ENCODE data around the gene ADGRF5. TPM values are rescaled to one million over a fixed set of nuclear protein-coding genes. Genes with fewer than 3 reads are reported as not detected.
"Not testable (repeated sequence)": the region's sequence is repeated elsewhere in the genome, so short reads cannot be mapped to it uniquely, and the experiment has no call there.

The ADGRF5 gene
- total RNA-seq, 2 experiments from 2014 or later = not detected

DNA sequence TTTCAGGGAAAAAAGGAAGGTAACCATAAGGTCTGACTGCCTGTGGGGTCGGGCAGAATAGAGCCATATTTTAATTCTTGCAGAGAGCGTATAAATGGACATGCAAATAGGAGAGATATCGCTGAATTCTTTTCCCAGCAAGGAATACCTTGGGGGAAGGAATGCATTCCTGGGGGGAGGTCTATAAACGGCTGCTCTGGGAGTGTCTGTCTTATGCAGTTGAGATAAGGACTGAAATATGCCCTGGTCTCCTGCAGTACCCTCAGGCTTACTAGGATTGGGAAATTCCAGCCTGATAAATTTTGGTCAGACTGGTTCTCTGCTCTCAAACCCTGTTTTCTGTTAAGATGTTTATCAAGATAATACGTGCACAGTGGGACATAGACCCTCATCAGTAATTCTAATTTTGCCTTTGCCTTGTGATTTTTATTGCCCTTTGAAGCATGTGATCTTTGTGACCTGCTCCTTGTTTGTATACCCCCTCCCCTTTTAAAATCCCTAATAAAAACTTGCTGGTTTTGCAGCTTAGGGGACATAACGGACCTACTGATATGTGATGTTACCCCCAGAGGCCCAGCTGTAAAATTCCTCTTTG lies 79.4 kb downstream of the ADGRF5 start:
- not testable (repeated sequence) for DNase-seq, H3K27ac Mint-ChIP-seq, H3K36me3 Mint-ChIP-seq, H3K4me1 Mint-ChIP-seq, H3K4me3 Mint-ChIP-seq, H3K27me3 Mint-ChIP-seq
- peaks cover 15% of the 10 kb centered on the region for H3K9me3 Mint-ChIP-seq

DNA sequence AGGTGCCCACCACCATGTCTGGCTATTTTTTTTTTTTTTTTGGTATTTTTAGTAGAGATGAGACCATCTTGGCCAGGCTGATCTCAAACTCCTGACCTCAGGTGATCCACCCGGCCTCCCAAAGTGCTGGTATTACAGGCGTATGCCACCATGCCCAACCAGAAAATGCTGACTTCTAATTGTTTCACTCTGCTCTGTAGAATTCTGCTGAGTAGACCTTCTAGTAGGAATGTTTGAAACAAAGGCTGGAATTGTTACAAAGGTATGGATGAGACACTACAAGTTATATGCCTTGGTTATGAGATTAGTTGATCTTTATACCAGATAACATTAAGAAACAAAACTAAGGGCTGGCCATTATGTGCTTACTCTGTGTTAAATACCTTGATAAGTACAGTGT lies 83.7 kb downstream of the ADGRF5 start:
- H3K9me3 Mint-ChIP-seq = peaks cover 15% of the 10 kb centered on the region
- no peaks in the 10 kb centered on the region for H3K4me1 Mint-ChIP-seq
- no peaks in the 10 kb centered on the region for H3K27me3 Mint-ChIP-seq
- peaks cover 4% of the 10 kb centered on the region for H3K36me3 Mint-ChIP-seq
- H3K27ac Mint-ChIP-seq = no peak overlapping the region
- DNase-seq = no peak
- H3K4me3 Mint-ChIP-seq = no peak overlapping the region

DNA sequence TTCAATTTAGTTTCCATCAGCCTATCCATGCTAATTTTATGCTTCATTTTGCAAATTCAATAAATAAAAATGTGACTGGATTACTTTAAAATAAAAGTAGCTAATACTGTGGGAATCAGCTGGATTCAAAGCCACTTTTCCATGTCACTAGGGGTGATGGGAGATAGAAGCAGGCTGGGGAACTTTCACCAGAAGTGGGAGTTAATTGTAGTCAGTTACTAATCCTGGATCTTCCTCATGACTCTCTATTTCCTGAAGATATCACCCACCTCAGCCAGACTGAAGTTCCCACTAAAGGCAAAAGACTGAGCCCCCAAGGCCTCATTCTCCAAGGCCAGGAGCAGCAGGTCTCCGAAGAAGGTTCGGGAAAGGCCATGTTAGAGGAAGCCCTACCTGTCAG lies 86.7 kb downstream of the ADGRF5 start:
- not testable (repeated sequence) for H3K4me1 Mint-ChIP-seq

DNA sequence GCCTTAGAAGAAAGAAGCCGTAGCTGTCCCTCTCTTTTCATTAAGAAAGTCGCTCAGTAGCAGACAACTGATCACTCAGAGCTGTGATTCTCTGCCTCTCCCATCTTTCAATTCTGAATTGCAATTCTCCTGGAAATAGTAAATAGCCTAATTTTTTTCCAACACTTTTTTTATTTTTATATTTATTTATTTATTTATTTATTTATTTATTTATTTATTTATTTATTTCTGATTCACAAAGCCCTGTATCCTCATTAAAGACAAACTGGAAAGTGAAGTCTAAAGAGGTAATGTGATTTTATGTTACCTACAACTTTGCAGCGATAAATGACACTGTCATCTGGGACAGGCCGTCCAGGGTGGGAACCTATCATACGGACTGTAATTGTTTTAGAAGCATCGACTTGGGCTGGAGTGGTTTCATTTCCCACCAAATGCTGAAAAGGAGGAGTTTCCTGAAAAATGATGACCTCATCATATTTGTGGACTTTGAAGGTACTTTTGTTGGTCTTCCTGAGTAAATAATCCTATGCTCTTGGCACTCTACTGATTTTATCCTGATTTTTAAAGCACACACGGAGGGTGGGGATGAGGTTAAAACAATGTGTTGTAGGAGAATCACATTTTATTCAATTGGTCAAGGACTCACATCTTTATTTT lies 87.4 kb downstream of the ADGRF5 start:
- not testable (repeated sequence) for H3K36me3 Mint-ChIP-seq, H3K27me3 Mint-ChIP-seq, H3K27ac Mint-ChIP-seq, H3K4me1 Mint-ChIP-seq, H3K4me3 Mint-ChIP-seq, DNase-seq, H3K9me3 Mint-ChIP-seq

More for the DNA sequence above, 86.7 kb downstream of the ADGRF5 start:
- not testable (repeated sequence) for H3K27ac Mint-ChIP-seq, H3K27me3 Mint-ChIP-seq, H3K36me3 Mint-ChIP-seq, H3K4me3 Mint-ChIP-seq, DNase-seq, H3K9me3 Mint-ChIP-seq

DNA sequence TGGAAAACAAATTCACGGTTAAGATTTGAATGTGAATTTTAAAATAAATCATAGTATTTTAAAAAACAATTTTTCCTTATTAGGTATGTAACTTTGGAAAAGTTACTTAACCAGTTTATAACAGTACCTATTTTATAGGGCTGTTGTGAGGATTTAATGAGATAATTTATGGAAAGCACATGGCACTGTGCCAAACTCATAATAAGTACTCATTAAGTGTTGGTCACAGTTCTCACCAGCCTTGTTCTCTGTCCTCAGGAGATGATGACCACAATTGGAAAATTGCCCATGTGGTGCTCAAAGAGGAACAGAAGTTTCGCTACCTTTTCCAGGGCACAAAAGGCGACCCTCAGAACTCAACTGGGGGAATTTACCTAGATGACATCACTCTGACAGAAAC lies 88.9 kb downstream of the ADGRF5 start:
- Mint-ChIP-seq H3K4me3 (no peak overlapping the region), H3K36me3 (no peaks in the 10 kb centered on the region), H3K4me1 (no peaks in the 10 kb centered on the region), H3K9me3 (no peaks in the 10 kb centered on the region), H3K27me3 (peaks cover 14% of the 10 kb centered on the region), H3K27ac (no peak overlapping the region)
- no peak for DNase-seq

DNA sequence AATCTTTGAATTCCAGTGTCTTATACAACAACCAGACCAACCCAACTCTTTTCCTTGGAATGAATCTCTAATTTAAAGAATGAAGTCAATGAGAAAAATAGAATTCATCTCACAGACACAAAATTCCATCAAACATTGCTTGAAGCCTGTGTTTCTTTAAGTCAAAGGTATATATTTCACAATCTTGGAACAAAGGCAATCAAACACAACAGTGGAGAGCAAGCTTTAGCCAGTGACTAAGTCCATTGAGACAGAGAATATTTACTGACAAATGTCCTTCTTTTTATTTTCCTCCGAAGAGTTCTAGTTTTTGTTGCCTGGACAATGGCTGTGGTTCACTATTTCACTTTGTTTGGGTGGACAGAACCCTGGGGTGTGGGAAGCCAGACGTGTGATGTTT lies 92.8 kb downstream of the ADGRF5 start:
- no peak overlapping the region for H3K4me3 Mint-ChIP-seq
- DNase-seq = no peak
- H3K36me3 Mint-ChIP-seq = no peaks in the 10 kb centered on the region
- H3K27ac Mint-ChIP-seq = no peak overlapping the region
- H3K9me3 Mint-ChIP-seq = no peaks in the 10 kb centered on the region
- H3K27me3 Mint-ChIP-seq = peaks cover 20% of the 10 kb centered on the region
- no peaks in the 10 kb centered on the region for H3K4me1 Mint-ChIP-seq

DNA sequence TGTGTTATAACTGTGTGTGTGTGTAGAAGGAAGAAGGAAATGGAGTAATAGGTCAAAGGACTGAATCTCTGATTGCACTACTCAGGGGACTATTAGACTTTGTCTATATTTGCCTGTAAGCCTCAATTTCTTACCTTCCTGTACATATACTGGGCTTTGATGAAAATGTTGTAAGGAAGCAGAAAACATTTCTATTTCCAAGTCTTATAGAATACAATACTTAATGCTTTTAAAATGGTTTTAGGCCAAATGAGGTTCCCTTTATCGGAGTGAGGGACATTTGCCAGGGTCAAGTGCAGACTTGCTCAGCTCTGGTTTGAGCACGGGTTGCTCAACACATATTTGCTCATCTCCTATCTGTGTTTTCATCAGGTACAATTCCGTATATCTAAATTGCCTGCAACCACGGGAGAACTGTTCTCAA lies 100.3 kb downstream of the ADGRF5 start:
- Mint-ChIP-seq H3K4me1 (no peaks in the 10 kb centered on the region), H3K9me3 (no peaks in the 10 kb centered on the region), H3K27ac (no peak overlapping the region), H3K4me3 (no peak overlapping the region), H3K27me3 (peaks cover 11% of the 10 kb centered on the region), H3K36me3 (no peaks in the 10 kb centered on the region)
- no peak for DNase-seq

DNA sequence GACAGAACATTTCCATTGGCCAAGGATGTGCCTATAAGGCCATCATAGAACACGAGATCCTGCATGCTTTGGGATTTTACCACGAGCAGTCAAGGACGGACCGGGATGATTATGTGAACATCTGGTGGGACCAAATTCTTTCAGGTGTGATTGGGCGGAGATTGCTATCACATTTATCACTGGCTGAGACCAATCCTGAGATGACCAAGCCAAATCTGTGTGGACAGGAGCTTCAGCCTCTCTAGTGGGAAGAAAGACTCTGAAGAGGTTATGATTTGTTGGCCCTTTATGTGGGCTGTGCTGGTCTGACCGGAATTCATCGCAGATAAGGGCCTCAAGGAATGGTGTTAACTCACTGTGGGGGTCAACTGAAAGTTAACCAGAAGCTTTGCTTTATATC lies 102.2 kb downstream of the ADGRF5 start:
- Mint-ChIP-seq H3K4me1 (no peaks in the 10 kb centered on the region), H3K9me3 (no peaks in the 10 kb centered on the region), H3K4me3 (no peak overlapping the region), H3K27ac (no peak overlapping the region), H3K27me3 (peaks cover 21% of the 10 kb centered on the region), H3K36me3 (no peaks in the 10 kb centered on the region)
- DNase-seq = no peak

DNA sequence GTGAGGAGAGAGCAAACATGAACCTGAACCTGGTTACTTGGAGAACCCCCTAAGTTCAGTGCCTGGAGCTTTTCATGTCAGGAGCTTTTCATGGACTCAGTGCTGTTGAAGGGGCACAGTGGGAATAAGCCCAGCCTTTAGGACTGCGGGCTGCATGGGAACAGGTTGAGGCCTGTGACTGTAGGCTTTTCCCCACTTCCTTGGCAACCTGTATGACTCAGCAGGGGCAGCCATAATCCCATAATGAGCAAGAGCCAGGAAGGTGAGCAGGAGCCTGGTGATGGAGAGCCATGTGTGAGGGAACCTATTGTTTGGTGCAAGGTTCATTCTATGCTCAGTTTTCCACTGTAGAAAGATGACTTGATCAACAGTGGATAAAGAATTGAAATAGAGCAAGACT lies 105.1 kb downstream of the ADGRF5 start:
- H3K9me3 Mint-ChIP-seq = no peaks in the 10 kb centered on the region
- peaks cover 44% of the 10 kb centered on the region for H3K27me3 Mint-ChIP-seq
- H3K27ac Mint-ChIP-seq = no peak overlapping the region
- no peak overlapping the region for H3K4me3 Mint-ChIP-seq
- no peaks in the 10 kb centered on the region for H3K4me1 Mint-ChIP-seq
- H3K36me3 Mint-ChIP-seq = no peaks in the 10 kb centered on the region
- DNase-seq = no peak

DNA sequence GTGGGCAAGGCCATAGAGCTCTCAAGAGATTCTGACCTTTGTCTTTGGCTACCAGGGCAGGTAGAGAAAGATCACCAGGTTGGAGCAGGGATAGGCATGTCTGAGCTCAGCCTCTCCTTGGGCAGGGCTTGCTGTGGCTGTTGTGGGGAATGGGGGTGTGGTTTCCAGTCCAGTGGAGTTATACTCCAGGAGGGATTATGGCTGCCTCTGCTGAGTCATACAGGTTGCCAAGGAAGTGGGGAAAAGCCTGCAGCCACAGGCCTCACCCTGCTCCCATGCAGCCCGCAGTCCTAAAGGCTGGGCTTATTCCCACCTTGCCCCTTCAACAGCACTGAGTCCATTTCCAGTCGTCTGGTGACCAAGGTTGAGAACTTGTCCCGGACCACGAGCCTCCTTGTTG lies 106.6 kb downstream of the ADGRF5 start:
- H3K4me1 Mint-ChIP-seq = no peaks in the 10 kb centered on the region

DNA sequence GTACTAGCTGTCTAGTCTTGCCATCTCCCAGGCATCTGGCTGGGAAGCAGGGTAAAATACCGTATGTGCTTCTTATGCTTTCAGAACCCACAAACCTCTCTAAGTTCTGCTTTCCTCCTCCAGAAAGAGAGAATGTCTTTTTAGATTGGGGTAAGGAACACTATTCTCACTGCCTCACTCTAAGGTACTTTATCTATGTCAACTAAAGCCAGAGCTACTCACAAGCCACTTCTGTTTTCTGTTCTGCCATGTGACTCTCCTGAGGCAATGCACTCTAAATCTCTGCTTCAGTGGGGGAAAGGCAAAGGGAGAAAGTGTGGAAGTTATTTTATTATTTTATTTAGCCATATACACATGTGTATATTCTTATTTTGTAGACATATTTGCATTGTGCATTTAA lies 112.9 kb downstream of the ADGRF5 start:
- no peak for DNase-seq
- H3K27ac Mint-ChIP-seq = no peak overlapping the region
- peaks cover 75% of the 10 kb centered on the region for H3K27me3 Mint-ChIP-seq
- no peaks in the 10 kb centered on the region for H3K4me1 Mint-ChIP-seq
- no peak overlapping the region for H3K4me3 Mint-ChIP-seq
- no peaks in the 10 kb centered on the region for H3K9me3 Mint-ChIP-seq
- H3K36me3 Mint-ChIP-seq = no peaks in the 10 kb centered on the region

More for the DNA sequence above, 106.6 kb downstream of the ADGRF5 start:
- Mint-ChIP-seq H3K9me3 (no peaks in the 10 kb centered on the region), H3K4me3 (no peak overlapping the region), H3K27ac (no peak overlapping the region), H3K36me3 (no peaks in the 10 kb centered on the region), H3K27me3 (peaks cover 59% of the 10 kb centered on the region)
- DNase-seq = no peak

Other genes with a start within 250 kb of the ADGRF5 start
- gene TDRD6, start 234.1 kb downstream of the ADGRF5 start, total RNA-seq = not detected
- not detected for gene PLA2G7, start 186.6 kb downstream of the ADGRF5 start, total RNA-seq
- not detected for gene ANKRD66, start 175.0 kb downstream of the ADGRF5 start, total RNA-seq
- not detected for gene MEP1A, start 128.5 kb downstream of the ADGRF5 start, total RNA-seq
- not detected for gene ADGRF1, start 120.4 kb upstream of the ADGRF5 start, total RNA-seq

All from activated naive CD8-positive, alpha-beta T cell treated with anti-CD3 and anti-CD28 coated beads for 36 hours (primary cell).